AG08395 (cell line): ENCODE results near the gene C1QC.

ENCODE experiments used
- DNase-seq: peaks from one replicate; pipeline ENCODE4 v3.0.0; 2012; ENCODE audit warnings: mixed read lengths, low spot score

The C1QC gene

DNA sequence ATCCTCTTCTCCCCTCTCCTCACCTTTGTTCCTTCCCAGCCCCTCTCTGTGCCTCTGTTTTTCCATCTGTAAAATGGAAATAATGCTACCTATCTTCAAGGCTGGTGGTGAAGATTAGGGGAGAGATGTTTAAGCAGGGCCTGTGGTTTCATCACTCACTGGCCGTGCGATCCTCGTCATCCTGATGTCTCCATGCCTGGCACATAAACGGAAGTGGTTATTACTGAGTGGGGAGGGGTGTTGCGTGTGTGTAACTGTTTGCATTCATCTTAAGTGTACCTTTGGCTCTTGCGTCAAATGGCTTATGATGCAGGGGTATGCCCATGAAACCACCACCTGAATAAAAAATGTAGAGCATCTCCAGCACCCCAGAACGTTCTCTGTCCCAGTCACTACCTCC lies 24.2 kb upstream of the C1QC start:
- DNase-seq: no peak

DNA sequence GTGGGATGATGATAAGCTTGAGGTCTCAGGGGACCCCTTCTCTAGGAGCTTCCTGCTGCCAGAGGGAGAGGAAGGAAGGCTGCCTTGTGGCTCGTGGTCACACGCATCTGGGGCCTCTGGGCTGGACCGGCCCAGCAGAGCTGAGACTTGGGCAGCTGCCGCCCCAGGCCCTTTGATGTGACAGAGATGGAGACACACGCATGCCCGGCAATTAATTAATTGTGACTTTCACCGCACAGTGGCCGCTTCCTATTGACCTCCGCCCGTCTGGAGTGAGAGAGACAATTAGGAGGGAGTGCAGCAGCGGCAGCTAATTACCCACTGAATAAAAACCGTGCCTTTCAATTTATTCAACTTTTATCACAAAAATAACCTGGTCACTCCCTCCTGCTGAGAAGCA lies 23.6 kb upstream of the C1QC start:
- DNase-seq: no peak

GRCh38 chr1:22621761-22622160 lies 21.7 kb upstream of the C1QC start:
- no peak for DNase-seq

GRCh38 chr1:22625262-22625925 lies 18.0 kb upstream of the C1QC start:
- DNase-seq: peak; percentile 16

DNA sequence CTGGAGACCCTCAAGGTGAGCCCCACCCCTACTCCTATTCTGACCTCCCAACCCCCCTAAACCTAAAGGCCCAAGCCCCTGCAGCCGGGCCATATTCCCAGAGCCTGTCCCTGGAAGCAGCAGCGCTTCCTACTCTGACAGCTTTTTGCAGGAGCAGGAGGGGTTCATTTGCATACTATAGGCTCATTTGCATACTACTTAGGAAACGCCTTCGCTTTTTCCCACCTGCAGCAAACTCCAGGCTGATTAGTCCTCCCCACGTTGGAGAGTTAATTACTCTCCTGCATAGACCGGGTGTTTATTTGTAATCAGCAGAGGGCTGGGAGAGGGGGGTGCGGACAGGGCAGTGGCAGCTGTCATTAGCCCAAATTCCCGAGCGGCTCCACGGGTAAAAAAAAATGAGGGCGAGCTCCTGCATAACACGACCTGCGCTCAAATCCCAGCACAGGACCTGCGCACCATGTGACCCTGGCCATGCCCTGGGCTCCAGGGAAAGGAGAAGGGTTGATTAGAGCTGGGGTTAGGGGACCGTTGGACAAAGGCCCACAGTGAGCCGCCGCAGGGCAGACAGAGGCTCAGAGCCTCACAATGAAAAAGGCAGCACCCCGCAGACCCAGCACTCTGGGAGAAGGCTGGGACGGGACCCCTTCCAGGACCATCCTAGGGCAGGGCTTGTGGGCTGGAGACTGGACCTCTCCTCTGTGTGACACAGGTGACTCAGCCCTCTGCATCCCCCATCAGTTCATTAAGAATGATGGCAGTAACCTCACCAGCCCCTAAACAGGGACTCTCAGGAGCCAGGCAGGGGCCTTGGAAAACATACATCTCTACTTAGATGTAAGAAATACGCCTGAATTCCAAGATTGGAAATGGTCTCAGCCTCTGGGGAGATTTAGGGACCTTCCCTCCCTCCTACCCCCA lies 16.9 kb upstream of the C1QC start:
- DNase-seq: no peak

DNA sequence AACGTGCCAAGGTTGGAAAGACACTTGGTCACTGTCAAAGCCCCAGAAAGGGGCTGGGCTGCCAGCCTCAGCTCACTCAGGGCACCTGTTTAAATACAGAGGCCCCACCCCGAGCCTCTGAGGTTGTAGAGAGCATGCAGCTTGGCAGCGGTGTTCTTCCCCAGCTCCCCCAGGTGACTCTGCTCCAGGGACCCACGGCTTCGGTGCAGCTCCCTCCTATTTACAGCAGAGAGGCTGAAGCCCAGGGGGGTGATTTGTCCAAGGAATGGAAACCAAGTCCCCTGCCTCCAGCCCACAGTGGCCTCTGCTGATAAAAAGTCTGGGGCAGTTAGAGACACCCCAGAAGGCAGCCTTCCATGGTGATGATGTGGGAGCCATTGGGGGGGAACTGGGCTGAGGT lies 16.1 kb upstream of the C1QC start:
- DNase-seq: no peak

GRCh38 chr1:22628698-22629444 lies 14.6 kb upstream of the C1QC start:
- no peak for DNase-seq

- no peak for DNase-seq
Observed at GRCh38 chr1:22629886-22630285, 13.5 kb upstream of the C1QC start.

GRCh38 chr1:22633697-22634463 lies 9.6 kb upstream of the C1QC start:
- no peak for DNase-seq

DNA sequence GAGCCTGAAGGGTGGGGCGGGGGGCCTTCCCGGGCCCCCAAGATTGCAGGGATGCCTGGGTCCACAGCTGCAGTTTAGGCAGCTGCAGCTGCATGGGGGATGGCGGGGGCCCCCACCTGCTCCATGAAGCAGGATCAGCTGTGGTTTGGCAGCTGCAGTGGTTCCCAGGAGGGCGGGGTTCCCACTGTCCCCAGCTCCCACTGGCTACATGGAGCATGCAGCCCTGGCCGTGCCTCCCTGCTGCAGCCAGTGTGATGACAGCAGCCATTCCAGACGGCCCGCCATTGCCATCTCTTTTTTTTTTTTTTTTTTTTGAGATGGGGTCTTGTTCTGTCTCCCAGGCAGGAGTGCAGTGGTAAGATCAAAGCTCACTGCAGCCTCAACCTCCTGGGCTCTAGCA lies 8.0 kb upstream of the C1QC start:
- DNase-seq: no peak

DNA sequence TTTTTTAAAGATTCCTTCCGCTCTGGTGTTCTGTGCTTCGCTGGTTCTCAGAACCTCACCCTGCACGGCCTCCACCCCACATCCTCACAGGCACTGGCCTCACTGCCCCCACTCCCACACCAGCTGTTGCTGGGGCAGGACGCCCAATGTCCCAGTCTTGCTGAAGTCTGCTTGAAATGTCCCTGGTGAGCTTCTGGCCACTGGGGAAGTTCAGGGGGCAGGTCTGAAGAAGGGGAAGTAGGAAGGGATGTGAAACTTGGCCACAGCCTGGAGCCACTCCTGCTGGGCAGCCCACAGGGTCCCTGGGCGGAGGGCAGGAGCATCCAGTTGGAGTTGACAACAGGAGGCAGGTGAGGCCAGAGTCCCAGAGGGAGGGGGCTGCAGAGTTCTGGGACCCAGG lies 7.1 kb upstream of the C1QC start, which contains the start of gene C1QA:
TSS of gene C1QA (plus strand) at position 276 of the 400 bp plus-strand sequence. CDS start 989 bp downstream, outside the sequence.
- no peak for DNase-seq

DNA sequence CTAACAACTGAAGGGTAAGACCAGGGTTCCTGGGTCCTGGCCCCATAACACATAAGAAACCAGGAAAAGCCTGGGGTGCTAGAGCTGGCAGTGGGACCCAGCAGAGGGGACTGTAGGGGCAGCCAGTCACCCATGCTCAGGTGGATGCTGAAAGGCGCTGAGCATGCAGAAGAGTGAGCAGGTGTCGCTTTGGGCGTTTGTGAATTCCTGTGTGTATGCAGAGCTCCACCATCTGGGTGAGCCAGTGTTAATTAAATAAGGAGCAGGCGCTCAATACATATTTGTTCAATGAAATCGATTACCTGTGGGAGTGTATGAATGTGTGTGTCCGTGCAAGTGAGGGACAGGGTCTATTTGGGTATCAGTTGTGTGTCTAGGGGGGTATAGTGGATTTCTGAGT lies 6.5 kb upstream of the C1QC start:
- no peak for DNase-seq

GRCh38 chr1:22637907-22638445 lies 5.5 kb upstream of the C1QC start:
- DNase-seq: no peak

DNA sequence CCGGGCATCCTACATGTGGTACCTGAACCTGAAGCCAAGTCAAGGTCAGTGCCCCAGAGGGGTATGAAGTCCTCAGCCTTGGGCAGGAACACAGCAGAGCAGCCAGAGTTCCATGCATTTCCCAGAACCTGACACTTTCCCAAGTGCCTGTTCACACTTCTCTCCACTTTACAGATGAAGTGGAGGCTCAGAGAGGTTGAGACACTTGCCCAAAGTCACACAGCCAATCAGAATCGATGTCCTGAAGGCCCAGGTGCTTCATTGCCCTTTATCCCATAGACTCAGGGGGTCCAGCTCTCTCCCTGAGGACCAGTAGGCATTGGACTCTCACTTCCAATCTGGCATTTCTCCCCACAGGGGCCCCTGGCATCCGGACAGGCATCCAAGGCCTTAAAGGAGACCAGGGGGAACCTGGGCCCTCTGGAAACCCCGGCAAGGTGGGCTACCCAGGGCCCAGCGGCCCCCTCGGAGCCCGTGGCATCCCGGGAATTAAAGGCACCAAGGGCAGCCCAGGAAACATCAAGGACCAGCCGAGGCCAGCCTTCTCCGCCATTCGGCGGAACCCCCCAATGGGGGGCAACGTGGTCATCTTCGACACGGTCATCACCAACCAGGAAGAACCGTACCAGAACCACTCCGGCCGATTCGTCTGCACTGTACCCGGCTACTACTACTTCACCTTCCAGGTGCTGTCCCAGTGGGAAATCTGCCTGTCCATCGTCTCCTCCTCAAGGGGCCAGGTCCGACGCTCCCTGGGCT lies 4.8 kb upstream of the C1QC start:
- no peak for DNase-seq

DNA sequence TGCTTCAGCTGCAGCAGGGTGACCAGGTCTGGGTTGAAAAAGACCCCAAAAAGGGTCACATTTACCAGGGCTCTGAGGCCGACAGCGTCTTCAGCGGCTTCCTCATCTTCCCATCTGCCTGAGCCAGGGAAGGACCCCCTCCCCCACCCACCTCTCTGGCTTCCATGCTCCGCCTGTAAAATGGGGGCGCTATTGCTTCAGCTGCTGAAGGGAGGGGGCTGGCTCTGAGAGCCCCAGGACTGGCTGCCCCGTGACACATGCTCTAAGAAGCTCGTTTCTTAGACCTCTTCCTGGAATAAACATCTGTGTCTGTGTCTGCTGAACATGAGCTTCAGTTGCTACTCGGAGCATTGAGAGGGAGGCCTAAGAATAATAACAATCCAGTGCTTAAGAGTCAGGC lies 4.1 kb upstream of the C1QC start:
- DNase-seq: peak; percentile 53

GRCh38 chr1:22641247-22641646 lies 2.2 kb upstream of the C1QC start:
- DNase-seq: no peak

DNA sequence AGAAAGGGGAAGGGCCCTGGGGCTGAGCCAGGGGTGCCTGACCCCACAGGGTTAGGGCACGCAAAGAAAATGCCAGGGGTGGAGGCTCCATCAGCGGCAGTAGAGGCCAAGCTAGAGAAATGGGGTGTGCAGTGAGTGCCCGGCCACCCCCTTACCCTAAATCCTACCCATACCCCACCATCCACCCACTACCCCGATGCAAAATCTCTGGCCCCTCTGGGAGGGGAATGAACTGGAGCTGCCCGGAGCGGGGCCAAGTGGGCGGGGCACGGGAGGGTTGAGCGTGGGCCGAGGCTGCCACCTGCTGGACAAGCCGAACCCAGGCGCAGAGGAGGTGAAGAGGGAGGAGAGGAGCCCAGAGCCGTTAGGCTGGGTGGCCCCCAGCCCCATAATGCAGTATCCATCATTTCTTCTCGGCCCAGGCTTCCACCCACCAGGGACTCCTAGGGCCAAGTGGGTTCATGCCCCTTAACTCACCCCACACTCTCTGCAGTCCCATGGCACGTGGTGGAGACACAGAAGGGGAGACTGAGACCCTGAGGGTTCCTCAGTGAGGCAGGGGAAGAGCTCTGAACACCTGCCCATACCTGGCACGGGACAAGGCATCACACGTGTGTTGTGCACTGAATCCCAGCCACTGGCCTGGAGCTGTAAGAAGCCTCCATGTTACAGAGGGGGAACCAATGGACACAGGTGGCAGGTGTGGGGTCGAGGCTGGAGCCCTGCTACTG lies 1.4 kb upstream of the C1QC start:
- peak; percentile 85 for DNase-seq

DNA sequence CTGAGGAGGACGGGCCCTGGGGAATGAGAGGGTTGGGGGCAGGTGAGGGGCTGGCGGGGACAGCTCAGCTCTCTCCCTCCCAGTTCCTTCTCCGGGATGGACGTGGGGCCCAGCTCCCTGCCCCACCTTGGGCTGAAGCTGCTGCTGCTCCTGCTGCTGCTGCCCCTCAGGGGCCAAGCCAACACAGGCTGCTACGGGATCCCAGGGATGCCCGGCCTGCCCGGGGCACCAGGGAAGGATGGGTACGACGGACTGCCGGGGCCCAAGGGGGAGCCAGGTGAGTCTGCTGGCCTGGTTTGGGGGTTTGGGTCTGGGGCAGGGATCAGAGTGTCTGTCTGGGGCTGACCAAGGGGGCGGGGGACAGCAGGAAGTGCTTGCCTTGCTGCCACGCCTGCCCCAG lies 495 bp downstream of the C1QC start:
- DNase-seq: no peak

DNA sequence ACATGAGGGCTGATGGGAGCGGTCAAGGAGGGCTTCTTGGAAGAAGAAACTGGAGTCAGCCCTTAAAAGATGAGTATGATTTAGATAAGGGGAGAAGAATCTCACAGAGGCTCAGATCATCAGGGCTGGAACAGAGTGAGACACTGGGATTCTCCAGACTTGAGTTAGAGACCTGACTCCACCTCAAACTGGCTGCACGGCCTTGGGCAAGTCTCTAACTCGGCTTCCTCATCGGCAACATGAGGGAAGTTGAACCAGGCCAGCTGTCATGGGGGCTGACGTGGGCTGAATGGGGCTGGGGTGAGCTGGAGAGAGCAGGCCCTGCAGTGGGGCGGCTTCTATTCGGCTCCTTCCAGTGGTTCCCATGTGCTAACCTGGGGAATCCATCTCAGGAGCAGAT lies 2.5 kb downstream of the C1QC start:
- no peak for DNase-seq

GRCh38 chr1:22646384-22646783 lies 3.0 kb downstream of the C1QC start:
- DNase-seq: no peak
